ENCODE data around the gene IRX3.

The IRX3 gene

GRCh38 chr16:54327609-54328008 lies 41.0 kb upstream of the IRX3 start:
- Histone ChIP-seq H3K27ac (no peak overlapping the region), H3K4me3 (ENCODE audit: low read depth, low read length) (no peak overlapping the region), H3K9me3 (ENCODE audit: control insufficient read depth, low read length) (no peaks in the 10 kb centered on the region), H3K79me2 (no peaks in the 10 kb centered on the region), H3K27me3 (ENCODE audit: control insufficient read depth, insufficient read depth, low read length) (no peaks in the 10 kb centered on the region), H3K36me3 (ENCODE audit: control insufficient read depth, insufficient read depth, low read length) (no peaks in the 10 kb centered on the region), H3K4me2 (ENCODE audit: low read length) (no peak overlapping the region), H3K4me1 (no peaks in the 10 kb centered on the region), H2AFZ (no peak overlapping the region), H3K9ac (no peak overlapping the region)
- no peak for TF ChIP-seq CTCF (IDR thresholded peaks at IDR 0.05)

GRCh38 chr16:54326266-54326662 lies 39.7 kb upstream of the IRX3 start:
- Histone ChIP-seq H3K27ac (no peak overlapping the region), H3K4me1 (no peaks in the 10 kb centered on the region)

GRCh38 chr16:54325616-54326265 lies 39.2 kb upstream of the IRX3 start:
- Histone ChIP-seq H3K9ac (no peak overlapping the region), H3K79me2 (no peaks in the 10 kb centered on the region), H3K4me1 (no peaks in the 10 kb centered on the region), H3K9me3 (ENCODE audit: control insufficient read depth, low read length) (no peaks in the 10 kb centered on the region), H2AFZ (no peak overlapping the region), H3K4me2 (ENCODE audit: low read length) (no peak overlapping the region), H3K4me3 (ENCODE audit: low read depth, low read length) (no peak overlapping the region), H3K36me3 (ENCODE audit: control insufficient read depth, insufficient read depth, low read length) (no peaks in the 10 kb centered on the region), H3K27me3 (ENCODE audit: control insufficient read depth, insufficient read depth, low read length) (no peaks in the 10 kb centered on the region), H3K27ac (no peak overlapping the region)
- TF ChIP-seq CTCF (IDR thresholded peaks at IDR 0.05): no peak

More at GRCh38 chr16:54326266-54326662, 39.7 kb upstream of the IRX3 start:
- TF ChIP-seq CTCF (IDR thresholded peaks at IDR 0.05): no peak
- no peak overlapping the region for H3K9ac ChIP-seq
- H3K79me2 ChIP-seq: no peaks in the 10 kb centered on the region
- H3K4me2 ChIP-seq (ENCODE audit: low read length): no peak overlapping the region
- H3K9me3 ChIP-seq (ENCODE audit: control insufficient read depth, low read length): no peaks in the 10 kb centered on the region
- no peaks in the 10 kb centered on the region for H3K27me3 ChIP-seq (ENCODE audit: control insufficient read depth, insufficient read depth, low read length)
- H3K4me3 ChIP-seq (ENCODE audit: low read depth, low read length): no peak overlapping the region
- H3K36me3 ChIP-seq (ENCODE audit: control insufficient read depth, insufficient read depth, low read length): no peaks in the 10 kb centered on the region
- no peak overlapping the region for H2AFZ ChIP-seq

GRCh38 chr16:54324716-54325115 lies 38.1 kb upstream of the IRX3 start:
- H2AFZ ChIP-seq: no peak overlapping the region
- H3K9ac ChIP-seq: no peak overlapping the region
- H3K9me3 ChIP-seq (ENCODE audit: control insufficient read depth, low read length): no peaks in the 10 kb centered on the region
- no peaks in the 10 kb centered on the region for H3K4me1 ChIP-seq
- H3K27ac ChIP-seq: no peak overlapping the region
- no peaks in the 10 kb centered on the region for H3K36me3 ChIP-seq (ENCODE audit: control insufficient read depth, insufficient read depth, low read length)
- no peak overlapping the region for H3K4me2 ChIP-seq (ENCODE audit: low read length)
- TF ChIP-seq CTCF (IDR thresholded peaks at IDR 0.05): no peak
- no peaks in the 10 kb centered on the region for H3K79me2 ChIP-seq
- H3K27me3 ChIP-seq (ENCODE audit: control insufficient read depth, insufficient read depth, low read length): no peaks in the 10 kb centered on the region
- H3K4me3 ChIP-seq (ENCODE audit: low read depth, low read length): no peak overlapping the region

GRCh38 chr16:54320697-54321340 lies 34.2 kb upstream of the IRX3 start:
- no peaks in the 10 kb centered on the region for H3K4me1 ChIP-seq
- H3K9me3 ChIP-seq (ENCODE audit: control insufficient read depth, low read length): no peaks in the 10 kb centered on the region
- H3K9ac ChIP-seq: no peak overlapping the region
- H2AFZ ChIP-seq: no peak overlapping the region
- H3K27me3 ChIP-seq (ENCODE audit: control insufficient read depth, insufficient read depth, low read length): no peaks in the 10 kb centered on the region
- no peak overlapping the region for H3K4me2 ChIP-seq (ENCODE audit: low read length)
- TF ChIP-seq CTCF (IDR thresholded peaks at IDR 0.05): no peak
- no peaks in the 10 kb centered on the region for H3K79me2 ChIP-seq
- H3K36me3 ChIP-seq (ENCODE audit: control insufficient read depth, insufficient read depth, low read length): no peaks in the 10 kb centered on the region
- no peak overlapping the region for H3K4me3 ChIP-seq (ENCODE audit: low read depth, low read length)
- no peak overlapping the region for H3K27ac ChIP-seq

All from parathyroid adenoma (tissue), 2 donors.